Measurements from ENCODE around the gene TMCC2. TPM values are rescaled to one million over a fixed set of nuclear protein-coding genes. Genes with fewer than 3 reads are reported as not detected.

TMCC2 gene
- total and polyA plus RNA-seq, 2 of the 4 experiments (the other 2 are of a cell fraction): 2.0 to 4.2 TPM

DNA sequence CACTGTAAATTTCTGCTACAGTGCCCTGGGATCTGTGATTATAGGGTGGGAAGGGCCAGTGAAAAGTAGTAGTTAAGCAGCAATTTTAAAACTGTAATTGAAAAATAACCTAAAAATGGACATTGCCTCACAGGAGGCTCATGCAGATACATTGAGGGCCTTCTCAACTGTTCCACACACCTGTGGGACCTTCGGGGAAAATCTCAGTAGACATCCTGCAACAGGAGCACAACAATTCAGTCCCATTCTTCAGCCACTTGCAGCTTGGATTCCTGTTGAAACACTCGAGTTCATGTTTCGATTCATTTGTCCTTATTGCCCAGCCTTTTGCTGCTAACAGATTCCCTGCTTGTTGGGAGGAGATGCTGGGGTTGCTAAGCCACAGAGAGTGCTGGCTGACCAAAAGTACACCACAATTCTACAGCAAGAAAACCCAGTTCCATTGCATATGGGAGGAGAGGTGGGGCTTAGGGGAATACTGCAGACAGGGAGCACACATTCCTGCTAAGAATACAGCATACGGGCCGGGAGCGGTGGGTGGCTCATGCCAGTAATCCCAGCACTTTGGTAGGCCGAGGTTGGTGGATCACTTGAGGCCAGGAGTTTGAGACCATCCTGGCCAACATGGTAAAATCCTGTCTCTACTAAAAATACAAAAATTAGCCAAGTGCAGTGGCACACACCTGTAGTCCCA lies 4.5 kb downstream of the TMCC2 start:
- H2BK5ac ChIP-seq (ENCODE audit: low read depth, low read length, poor library complexity, severe bottlenecking): no peak overlapping the region
- peaks cover 4% of the 10 kb centered on the region; the same call in 1 of the 2 replicates for H3K9me1 ChIP-seq (ENCODE audit: insufficient read depth, low read length)
- H2BK120ac ChIP-seq (ENCODE audit: low read depth, low read length): no peak overlapping the region
- H3K56ac ChIP-seq (ENCODE audit: extremely low read depth, insufficient read depth, low read length): no peak overlapping the region
- H3K4me1 ChIP-seq (ENCODE audit: control insufficient read depth, insufficient read depth, low read length): peaks cover 10% of the 10 kb centered on the region
- DNase-seq (no peak), ATAC-seq (ENCODE audit: low read depth) (no peak)
- H2AK9ac ChIP-seq (replicated peaks; ENCODE audit: low read depth, low read length, poor library complexity): no peak overlapping the region
- no peak overlapping the region for H4K91ac ChIP-seq (ENCODE audit: insufficient read depth, low read depth, low read length)
- no peak overlapping the region for H3K4me2 ChIP-seq (ENCODE audit: low read depth, low read length)
- no peak overlapping the region for H3K4ac ChIP-seq (ENCODE audit: low read depth, low read length)
- no peak overlapping the region for H4K5ac ChIP-seq (ENCODE audit: low read depth, low read length)
- CTCF ChIA-PET: no interaction called here
- no peak overlapping the region for H3K23ac ChIP-seq (ENCODE audit: low read depth, low read length)
- in situ Hi-C loops (cut with MboI; ENCODE audit: low sequenced_read_pairs): no loop called here
- no peaks in the 10 kb centered on the region for H3K36me3 ChIP-seq (ENCODE audit: control insufficient read depth, insufficient read depth, low read length)
- H3K79me1 ChIP-seq (ENCODE audit: low read depth in 1 of 2, low read length in 2 of 2): no peaks in the 10 kb centered on the region; a peak in 1 of 4 replicates
- H4K8ac ChIP-seq (ENCODE audit: low read depth in 2 of 2, low read length in 2 of 2): no peak overlapping the region
- 100% methylated on average over 5 of the region's 7 CpGs; no CpG with 5 or more reads in 1 of the 2 experiments for WGBS, 2 experiments (ENCODE audit: extremely low coverage in 2 of 2, insufficient read length in 1 of 2)
- no peak overlapping the region for H2AK5ac ChIP-seq (ENCODE audit: low read depth, low read length)
- H3K14ac ChIP-seq (replicated peaks; ENCODE audit: low read depth, low read length): no peak overlapping the region
- intact Hi-C loops (cut with micrococcal nuclease): no loop called here
- TF ChIP-seq MAFK (IDR thresholded peaks at IDR 0.05; ENCODE audit: low read depth, low read length) (no peak), BHLHE40 (IDR thresholded peaks at IDR 0.05; ENCODE audit: low read depth, low read length) (no peak), RAD21 (IDR thresholded peaks at IDR 0.05; ENCODE audit: low read length) (no peak), CTCF (conservative IDR thresholded peaks at IDR 0.05; ENCODE audit: low read depth, low read length) (no peak), RFX5 (IDR thresholded peaks at IDR 0.05; ENCODE audit: low read depth, low read length) (no peak), MXI1 (IDR thresholded peaks at IDR 0.05; ENCODE audit: borderline replicate concordance, low read depth, low read length) (no peak), POLR2A (IDR thresholded peaks at IDR 0.05; ENCODE audit: low read depth, low read length) (no peak), ELK1 (IDR thresholded peaks at IDR 0.05; ENCODE audit: borderline replicate concordance, low read depth, low read length) (no peak), SMC3 (IDR thresholded peaks at IDR 0.05; ENCODE audit: low read depth, low read length) (no peak), FOS (IDR thresholded peaks at IDR 0.05; ENCODE audit: low read depth, low read length) (no peak), RCOR1 (IDR thresholded peaks at IDR 0.05; ENCODE audit: insufficient replicate concordance, low read length) (no peak), MAZ (IDR thresholded peaks at IDR 0.05; ENCODE audit: borderline replicate concordance, low read depth, low read length) (no peak), CHD1 (IDR thresholded peaks at IDR 0.05; ENCODE audit: low read depth, low read length) (no peak), CEBPB (IDR thresholded peaks at IDR 0.05; ENCODE audit: low read depth, low read length) (no peak)
- TF ChIP-seq, protein P1, sequence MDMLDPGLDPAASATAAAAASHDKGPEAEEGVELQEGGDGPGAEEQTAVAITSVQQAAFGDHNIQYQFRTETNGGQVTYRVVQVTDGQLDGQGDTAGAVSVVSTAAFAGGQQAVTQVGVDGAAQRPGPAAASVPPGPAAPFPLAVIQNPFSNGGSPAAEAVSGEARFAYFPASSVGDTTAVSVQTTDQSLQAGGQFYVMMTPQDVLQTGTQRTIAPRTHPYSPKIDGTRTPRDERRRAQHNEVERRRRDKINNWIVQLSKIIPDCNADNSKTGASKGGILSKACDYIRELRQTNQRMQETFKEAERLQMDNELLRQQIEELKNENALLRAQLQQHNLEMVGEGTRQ (IDR thresholded peaks at IDR 0.05; ENCODE audit: low read depth, low read length): no peak
- dilution Hi-C loops (cut with HindIII; ENCODE audit: low sequenced_read_pairs, unreplicated experiment): no loop called here
- H2BK15ac ChIP-seq (ENCODE audit: low read depth, low read length): no peak overlapping the region
- no peak overlapping the region for H3K18ac ChIP-seq (ENCODE audit: low read depth, low read length)
- H3K4me3 ChIP-seq (ENCODE audit: insufficient read depth, low read depth, low read length): no peak overlapping the region
- no peak overlapping the region for H2AFZ ChIP-seq (replicated peaks; ENCODE audit: low read length, poor library complexity)
- H2BK20ac ChIP-seq (ENCODE audit: low read depth, low read length): no peak overlapping the region
- no peaks in the 10 kb centered on the region for H3K27me3 ChIP-seq (ENCODE audit: control insufficient read depth, insufficient read depth, low read length)
- no peaks in the 10 kb centered on the region for H3K9me3 ChIP-seq (ENCODE audit: control insufficient read depth, insufficient read depth, low read length)
- H4K20me1 ChIP-seq (ENCODE audit: insufficient read depth, low read length): no peaks in the 10 kb centered on the region; the same call in 1 of the 2 replicates
- no peak overlapping the region for H3K27ac ChIP-seq (ENCODE audit: insufficient read depth, low read length)
- POLR2A ChIA-PET (ENCODE audit: unreplicated experiment): no interaction called here
- H3K9ac ChIP-seq (ENCODE audit: low read depth, low read length): no peak overlapping the region
- no TSS peak for BruUV-seq (replicated peaks)
